NCI-H2029 (cell line): Measurements from ENCODE around the gene SPTBN5.
"Not testable (repeated sequence)": the region's sequence is repeated elsewhere in the genome, so short reads cannot be mapped to it uniquely, and the experiment has no call there.

Experiments used
- DNase-seq: peaks from one replicate; lab custom pipeline; 2025; lab: John Stamatoyannopoulos, UW

The SPTBN5 gene

GRCh38 chr15:41847206-41847605 lies 46.6 kb downstream of the SPTBN5 start:
- no peak for DNase-seq

- no peak for DNase-seq
Measured at GRCh38 chr15:41844814-41845213, 49.0 kb downstream of the SPTBN5 start.

GRCh38 chr15:41843571-41843970 lies 50.3 kb downstream of the SPTBN5 start:
- no peak for DNase-seq

GRCh38 chr15:41842229-41842628 lies 51.6 kb downstream of the SPTBN5 start:
- peak; percentile 46 for DNase-seq

GRCh38 chr15:41841131-41841530 lies 52.7 kb downstream of the SPTBN5 start:
- no peak for DNase-seq

DNA sequence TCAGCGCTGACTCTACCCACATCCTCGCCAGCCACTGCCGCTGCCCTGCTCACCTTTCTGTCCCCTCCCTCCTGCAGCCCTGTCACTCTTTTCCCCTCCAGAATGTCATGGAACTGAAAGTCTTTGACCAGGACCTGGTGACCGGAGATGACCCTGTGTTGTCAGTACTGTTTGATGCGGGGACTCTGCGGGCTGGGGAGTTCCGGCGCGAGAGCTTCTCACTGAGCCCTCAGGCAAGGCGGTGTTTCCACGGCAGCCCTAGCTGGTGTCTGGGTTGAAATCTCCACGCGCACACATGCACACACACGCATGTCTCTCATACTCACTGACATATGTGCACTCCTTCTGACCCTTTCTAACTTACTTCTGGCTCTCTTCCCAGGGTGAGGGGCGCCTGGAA lies 53.2 kb downstream of the SPTBN5 start:
- DNase-seq: no peak

- peak; percentile 27 for DNase-seq
Measured at GRCh38 chr15:41839781-41840491, 53.9 kb downstream of the SPTBN5 start.

GRCh38 chr15:41838400-41838897 lies 55.4 kb downstream of the SPTBN5 start, which contains the start of gene PLA2G4B:
TSS of gene PLA2G4B (plus strand) at chr15:41838847. CDS start at chr15:41838914, 67 bp downstream.
- peak; percentile 77 for DNase-seq

DNA sequence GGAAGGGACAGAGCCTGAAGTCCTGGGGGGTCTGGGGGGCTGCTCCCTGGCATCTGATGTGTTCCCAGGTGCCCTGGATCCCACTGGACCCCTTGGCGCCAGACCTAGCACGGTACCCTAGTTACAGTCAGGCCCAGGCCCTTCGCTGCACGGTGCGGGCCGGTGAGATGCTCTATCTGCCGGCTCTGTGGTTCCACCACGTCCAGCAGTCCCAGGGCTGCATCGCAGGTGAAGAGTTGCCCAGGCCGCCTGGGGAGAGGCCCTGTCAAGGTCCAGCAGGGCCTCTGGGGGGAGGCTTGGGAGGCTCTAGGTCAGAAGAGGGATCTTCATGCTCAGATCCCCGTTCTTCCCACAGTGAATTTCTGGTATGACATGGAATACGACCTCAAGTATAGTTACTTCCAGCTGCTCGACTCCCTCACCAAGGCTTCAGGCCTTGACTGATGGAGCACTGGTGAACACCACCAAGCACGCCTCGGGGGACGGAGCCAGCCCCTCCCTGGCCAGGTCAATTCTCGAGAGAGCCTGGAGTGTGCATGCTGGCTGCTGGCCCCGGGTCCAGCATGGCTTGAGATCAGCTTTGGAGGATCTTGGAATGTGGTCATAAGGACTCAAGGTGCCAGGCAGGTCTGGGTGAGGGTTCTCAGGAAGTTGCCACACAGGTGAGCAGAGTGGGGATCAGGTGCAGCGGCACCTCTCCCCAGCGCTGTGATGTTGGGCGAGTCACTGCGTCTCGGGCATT lies 57.0 kb downstream of the SPTBN5 start:
- no peak for DNase-seq

DNA sequence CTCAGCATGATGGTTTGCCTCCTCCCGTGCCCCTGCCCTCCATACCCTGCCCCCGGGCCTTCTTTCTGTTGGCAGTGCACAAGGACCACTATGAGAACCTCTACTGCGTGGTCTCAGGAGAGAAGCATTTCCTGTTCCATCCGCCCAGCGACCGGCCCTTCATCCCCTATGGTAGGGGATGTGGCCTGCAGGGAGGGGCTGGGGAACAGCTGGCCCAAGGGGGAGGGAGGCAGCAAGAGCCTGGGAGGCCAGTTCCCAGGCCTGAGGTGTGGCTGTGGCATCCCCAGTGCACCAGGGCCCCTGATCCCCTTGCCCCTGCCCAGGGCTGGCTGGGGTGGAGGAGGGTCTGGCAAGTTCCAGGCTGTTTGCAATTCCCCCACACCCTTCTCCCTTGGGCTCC lies 57.8 kb downstream of the SPTBN5 start:
- no peak for DNase-seq

DNA sequence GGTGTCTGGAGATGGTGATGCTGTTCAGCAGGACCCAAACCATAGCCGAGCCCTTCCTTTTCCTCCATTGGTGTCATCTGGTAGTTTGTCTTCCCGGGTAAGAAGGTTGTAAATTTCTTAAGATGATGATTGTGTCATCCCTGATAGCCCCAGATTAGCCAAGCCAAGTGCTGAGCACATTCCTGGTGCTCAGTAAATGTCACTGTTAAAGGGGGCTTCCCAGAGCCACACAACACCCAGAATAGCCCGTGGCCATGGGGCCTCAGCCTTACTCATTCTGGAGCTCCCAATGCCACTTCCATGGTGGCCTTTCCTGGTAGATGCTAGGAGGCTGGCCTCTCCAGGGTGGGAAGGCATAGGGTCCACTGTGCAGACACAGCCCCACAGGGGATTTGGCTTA lies 59.8 kb downstream of the SPTBN5 start:
- DNase-seq: no peak

- DNase-seq: peak; percentile 47
Measured at GRCh38 chr15:41832875-41833274, 61.0 kb downstream of the SPTBN5 start.

GRCh38 chr15:41832208-41832607 lies 61.6 kb downstream of the SPTBN5 start:
- DNase-seq: no peak

DNA sequence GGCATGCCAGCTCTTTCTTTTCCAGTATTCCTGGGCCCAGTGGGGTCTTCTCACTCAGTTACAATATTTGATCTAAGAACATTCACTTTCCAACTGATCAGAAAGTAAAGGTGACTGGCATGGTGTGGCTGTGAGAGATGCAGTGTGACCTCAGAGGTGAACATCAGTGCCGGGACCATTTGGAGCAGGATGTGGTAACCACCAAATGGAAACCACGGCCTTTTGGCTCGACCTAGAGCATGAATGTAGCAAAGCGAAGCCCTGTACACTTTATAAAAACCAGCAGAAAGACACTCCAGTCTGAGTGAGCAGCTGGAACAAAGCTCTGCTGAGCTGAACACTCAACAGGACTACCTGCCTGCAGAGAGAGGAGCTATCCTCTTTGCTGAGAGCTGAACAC lies 62.6 kb downstream of the SPTBN5 start:
- DNase-seq: not testable (repeated sequence)

GRCh38 chr15:41829959-41830646 lies 63.8 kb downstream of the SPTBN5 start:
- DNase-seq: no peak

DNA sequence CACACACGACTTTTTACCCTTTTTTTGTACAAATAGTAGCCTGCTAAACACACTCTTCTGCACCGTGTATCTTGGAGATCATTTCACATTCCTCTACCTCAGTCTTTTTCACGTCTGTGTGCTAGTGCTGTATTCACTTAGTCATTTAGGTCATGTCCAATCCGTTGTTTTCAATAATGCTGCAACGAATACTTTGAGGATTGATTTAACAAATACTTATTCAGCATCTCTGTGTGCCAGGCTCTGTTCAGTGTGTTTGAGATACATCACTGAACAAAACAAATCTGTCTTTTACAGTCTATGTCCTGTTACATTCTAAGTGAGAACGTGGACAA lies 65.1 kb downstream of the SPTBN5 start:
- no peak for DNase-seq

GRCh38 chr15:41827880-41828806 lies 65.7 kb downstream of the SPTBN5 start, which contains the start of gene JMJD7:
TSS of gene JMJD7 (plus strand) at chr15:41828092. CDS start at chr15:41828125, 33 bp downstream.
- DNase-seq: peak; percentile 54

GRCh38 chr15:41827290-41827879 lies 66.5 kb downstream of the SPTBN5 start:
- no peak for DNase-seq

GRCh38 chr15:41825572-41826535 lies 68.0 kb downstream of the SPTBN5 start:
- DNase-seq: no peak

GRCh38 chr15:41825145-41825544 lies 68.7 kb downstream of the SPTBN5 start:
- DNase-seq: no peak
